PFSK-1 (cell line): ENCODE results near the gene ZNF557.

Source experiments
- FOXP2 ChIP-seq: optimal IDR thresholded peaks from 2 replicates; pipeline ENCODE3; 2011; ENCODE audit warnings: borderline replicate concordance, control low read depth, inconsistent platforms; ENCODE audit not compliant: insufficient read depth; ENCODE audit errors: extremely low read length, extremely low read depth
- POLR2AphosphoS5 ChIP-seq: IDR thresholded peaks from 2 replicates; pipeline ENCODE4 v1.6.1; 2012; ENCODE audit warnings: low read depth, mild to moderate bottlenecking, control low read depth, low read length, moderate library complexity
- SIN3A ChIP-seq: IDR thresholded peaks from 2 replicates; pipeline ENCODE4 v1.6.1; 2012; ENCODE audit warnings: mild to moderate bottlenecking, low read length, moderate library complexity, borderline replicate concordance; ENCODE audit not compliant: insufficient read depth
- TAF1 ChIP-seq: IDR thresholded peaks from 2 replicates; pipeline ENCODE4 v1.6.1; 2012; ENCODE audit warnings: low read length, control low read depth, borderline replicate concordance; ENCODE audit not compliant: insufficient read depth
- TF ChIP-seq, protein P1 (sequence below), 2 experiments: IDR thresholded peaks; 2 replicates each; pipeline versions ENCODE4 v1.6.1 to v1.8.0; 2011 to 2012; ENCODE audit warnings: low read depth in 2 of 2, low read length in 2 of 2, control low read depth in 1 of 2, inconsistent platforms in 1 of 2, mild to moderate bottlenecking in 1 of 2, moderate library complexity in 1 of 2; ENCODE audit not compliant: insufficient read depth in 1 of 2

Gene ZNF557

DNA sequence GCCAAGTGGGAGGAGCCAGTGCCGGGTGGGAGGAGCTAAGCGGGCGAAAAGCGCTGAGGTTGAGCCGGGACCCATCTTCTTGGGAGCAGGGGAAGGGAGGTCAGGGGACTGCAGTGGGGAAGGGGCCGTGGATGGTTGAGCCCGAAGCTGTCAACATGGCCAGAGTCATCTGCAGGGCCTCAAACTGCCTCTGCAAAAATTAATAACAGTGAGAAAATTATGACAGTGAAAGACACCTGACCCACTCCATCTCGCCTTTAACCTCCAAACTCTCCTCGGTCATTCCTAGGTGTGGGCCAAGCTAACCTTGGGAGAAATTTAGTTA is 30.1 kb downstream of the ZNF557 start:
- no peak for TF ChIP-seq FOXP2
- TF ChIP-seq SIN3A: no peak
- TF ChIP-seq, protein P1, sequence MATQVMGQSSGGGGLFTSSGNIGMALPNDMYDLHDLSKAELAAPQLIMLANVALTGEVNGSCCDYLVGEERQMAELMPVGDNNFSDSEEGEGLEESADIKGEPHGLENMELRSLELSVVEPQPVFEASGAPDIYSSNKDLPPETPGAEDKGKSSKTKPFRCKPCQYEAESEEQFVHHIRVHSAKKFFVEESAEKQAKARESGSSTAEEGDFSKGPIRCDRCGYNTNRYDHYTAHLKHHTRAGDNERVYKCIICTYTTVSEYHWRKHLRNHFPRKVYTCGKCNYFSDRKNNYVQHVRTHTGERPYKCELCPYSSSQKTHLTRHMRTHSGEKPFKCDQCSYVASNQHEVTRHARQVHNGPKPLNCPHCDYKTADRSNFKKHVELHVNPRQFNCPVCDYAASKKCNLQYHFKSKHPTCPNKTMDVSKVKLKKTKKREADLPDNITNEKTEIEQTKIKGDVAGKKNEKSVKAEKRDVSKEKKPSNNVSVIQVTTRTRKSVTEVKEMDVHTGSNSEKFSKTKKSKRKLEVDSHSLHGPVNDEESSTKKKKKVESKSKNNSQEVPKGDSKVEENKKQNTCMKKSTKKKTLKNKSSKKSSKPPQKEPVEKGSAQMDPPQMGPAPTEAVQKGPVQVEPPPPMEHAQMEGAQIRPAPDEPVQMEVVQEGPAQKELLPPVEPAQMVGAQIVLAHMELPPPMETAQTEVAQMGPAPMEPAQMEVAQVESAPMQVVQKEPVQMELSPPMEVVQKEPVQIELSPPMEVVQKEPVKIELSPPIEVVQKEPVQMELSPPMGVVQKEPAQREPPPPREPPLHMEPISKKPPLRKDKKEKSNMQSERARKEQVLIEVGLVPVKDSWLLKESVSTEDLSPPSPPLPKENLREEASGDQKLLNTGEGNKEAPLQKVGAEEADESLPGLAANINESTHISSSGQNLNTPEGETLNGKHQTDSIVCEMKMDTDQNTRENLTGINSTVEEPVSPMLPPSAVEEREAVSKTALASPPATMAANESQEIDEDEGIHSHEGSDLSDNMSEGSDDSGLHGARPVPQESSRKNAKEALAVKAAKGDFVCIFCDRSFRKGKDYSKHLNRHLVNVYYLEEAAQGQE (IDR thresholded peaks at IDR 0.05; ENCODE audit: insufficient read depth in 1 of 2, low read depth in 2 of 2, low read length in 2 of 2): no peak
- TF ChIP-seq TAF1: no peak
- TF ChIP-seq POLR2AphosphoS5: no peak

DNA sequence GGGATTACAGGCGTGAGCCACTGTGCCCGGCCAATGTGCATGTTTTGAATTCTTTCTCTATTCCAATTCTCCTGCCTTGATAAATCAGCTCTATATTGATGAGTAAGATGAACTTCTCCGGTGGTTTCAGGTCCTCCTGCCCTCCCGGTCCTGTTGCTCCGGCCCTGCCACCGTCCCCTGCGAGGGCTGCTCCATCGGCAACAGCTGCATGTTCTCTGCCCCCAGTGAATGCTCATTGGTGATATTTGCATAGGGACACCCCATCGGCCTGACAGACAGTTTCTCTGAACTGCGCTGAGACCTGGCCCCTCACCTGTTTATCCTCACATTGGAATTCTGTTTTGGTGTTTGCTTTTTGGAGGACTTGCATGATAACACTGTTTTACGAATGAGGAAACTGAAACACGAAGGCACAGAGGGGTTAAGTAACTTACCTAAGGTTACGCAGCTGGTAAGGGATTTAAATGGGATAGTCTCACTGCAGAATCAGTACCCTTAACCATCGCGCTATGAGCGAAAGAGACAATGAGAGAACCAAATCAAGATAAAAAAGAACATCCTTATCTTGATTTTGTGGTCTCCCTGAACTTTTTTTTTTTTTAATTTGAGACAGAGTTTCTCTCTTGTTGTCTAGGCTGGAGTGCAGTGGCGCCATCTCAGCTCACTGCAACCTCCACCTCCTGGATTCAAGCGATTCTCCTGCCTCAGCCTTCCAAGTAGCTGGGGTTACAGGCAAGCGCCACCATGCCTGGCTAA is 32.2 kb downstream of the ZNF557 start:
- TF ChIP-seq FOXP2 (no peak), TAF1 (no peak), SIN3A (no peak), POLR2AphosphoS5 (no peak)
- TF ChIP-seq, protein P1 (IDR thresholded peaks at IDR 0.05; ENCODE audit: insufficient read depth in 1 of 2, low read depth in 2 of 2, low read length in 2 of 2): no peak

DNA sequence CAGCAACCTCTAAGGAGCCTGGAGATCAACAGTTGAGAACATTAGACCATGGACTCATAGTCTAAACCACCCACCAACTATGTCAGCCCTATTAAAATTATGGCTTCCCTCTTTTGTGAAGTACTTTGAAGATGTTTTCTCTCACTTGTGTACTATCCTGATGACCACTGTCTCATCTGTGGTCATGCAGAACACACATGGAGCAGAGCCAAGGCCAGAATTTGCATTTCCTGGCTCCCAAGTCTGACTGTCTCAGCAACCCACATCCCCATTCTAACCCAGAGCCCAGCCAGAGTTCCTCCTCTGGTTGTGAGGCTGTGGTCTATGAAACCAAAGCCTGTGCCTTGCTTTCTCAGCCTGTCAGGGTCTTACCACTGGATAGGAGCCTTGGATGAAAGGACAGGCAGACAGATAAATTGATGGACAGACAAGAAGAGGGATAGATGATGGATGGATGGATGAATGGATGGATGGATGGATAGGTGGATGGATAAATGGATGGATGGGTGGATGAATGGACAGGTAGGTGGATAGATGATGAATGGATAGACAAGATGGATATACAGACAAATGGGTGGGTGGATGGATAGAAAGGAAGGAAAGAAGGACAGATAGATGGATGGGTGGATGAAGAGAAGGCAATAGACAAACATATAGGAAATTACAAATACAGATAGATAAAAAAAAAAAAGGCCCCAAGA is 35.4 kb downstream of the ZNF557 start:
- TF ChIP-seq TAF1 (no peak), FOXP2 (no peak), POLR2AphosphoS5 (no peak), SIN3A (no peak)

DNA sequence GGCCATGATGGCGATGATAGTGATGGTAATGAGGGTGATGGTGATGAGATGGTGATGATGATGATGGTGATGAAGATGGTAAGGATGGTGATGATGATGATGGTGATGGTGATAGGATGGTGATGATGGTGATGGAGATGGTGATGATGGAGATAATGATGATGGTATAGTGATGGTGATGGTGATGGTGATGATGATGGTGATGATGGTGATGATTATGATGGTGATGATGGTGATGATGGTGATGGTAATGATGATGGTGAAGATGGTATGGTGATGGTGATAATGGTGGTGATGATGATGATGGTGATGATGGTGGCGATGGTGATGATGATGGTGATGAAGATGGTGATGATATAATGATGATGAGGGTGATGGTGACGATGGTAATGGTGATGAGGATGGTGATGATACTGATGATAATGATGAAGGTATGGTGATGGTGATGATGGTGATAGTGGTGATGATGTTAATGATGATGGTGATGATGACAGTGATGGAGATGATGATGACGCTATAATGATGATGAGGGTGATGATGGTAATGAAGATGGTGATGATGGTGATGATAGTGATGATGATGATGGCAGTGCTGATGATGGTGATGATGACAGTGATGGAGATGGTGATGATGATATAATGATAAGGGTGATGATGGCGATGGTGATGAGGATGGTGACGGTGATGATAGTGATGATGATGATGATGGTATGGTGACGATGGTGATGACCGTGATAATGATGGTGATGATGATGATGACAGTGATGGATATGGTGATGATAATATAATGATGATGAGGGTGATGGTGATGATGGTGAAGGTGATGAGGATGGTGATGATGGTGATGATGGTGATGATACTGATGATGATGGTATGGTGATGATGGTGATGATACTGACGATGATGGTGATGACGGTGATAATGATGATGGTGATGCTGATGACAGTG is 37.5 kb downstream of the ZNF557 start:
- TF ChIP-seq TAF1 (no peak), FOXP2 (no peak), POLR2AphosphoS5 (no peak)
- TF ChIP-seq, protein P1 (IDR thresholded peaks at IDR 0.05; ENCODE audit: insufficient read depth in 1 of 2, low read depth in 2 of 2, low read length in 2 of 2): no peak

DNA sequence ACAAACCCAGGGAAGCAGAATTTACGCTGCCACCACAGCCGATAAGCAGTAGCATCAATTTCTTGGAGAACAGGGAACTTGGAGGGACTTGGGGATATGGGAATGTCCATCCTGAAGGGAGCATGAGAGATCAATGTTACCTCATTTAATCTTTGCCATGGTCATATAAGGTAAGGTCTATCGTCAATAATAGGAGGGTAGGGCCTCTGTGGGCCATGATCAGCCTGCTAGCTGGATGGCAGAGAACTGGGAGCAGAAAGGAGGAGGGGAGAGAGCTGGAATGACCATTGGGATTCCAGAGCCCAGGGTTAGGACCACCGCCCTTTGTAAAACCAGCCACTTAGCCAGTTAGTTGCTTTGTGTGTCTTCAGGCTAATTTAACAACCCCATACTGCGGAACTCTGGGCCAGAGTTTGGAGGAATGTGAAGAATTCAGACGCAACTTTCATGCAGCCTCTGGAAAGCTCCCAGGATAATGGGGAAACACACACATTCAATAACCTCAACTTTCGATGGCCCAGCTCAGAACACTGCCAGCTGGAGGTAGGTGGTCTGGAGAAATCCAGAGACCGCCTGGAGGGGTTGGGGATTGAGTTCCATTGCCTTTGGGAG is 40.3 kb downstream of the ZNF557 start:
- TF ChIP-seq TAF1: no peak
- TF ChIP-seq POLR2AphosphoS5: no peak
- no peak for TF ChIP-seq SIN3A
- TF ChIP-seq, protein P1 (IDR thresholded peaks at IDR 0.05; ENCODE audit: insufficient read depth in 1 of 2, low read depth in 2 of 2, low read length in 2 of 2): no peak
- no peak for TF ChIP-seq FOXP2
